ENCODE measurements around the gene ZNF438.

GRCh38 chr10:31011665-31012022, 20.0 kb downstream of the ZNF438 start:
- no peak for TF ChIP-seq CTCF (conservative IDR thresholded peaks at IDR 0.05; ENCODE audit: low read depth, low read length)
- no peak for TF ChIP-seq EZH2 (IDR thresholded peaks at IDR 0.05; ENCODE audit: borderline replicate concordance, low read depth, low read length, poor library complexity, severe bottlenecking)
